Measurements from ENCODE around the gene PPFIA3.

- no peak for TF ChIP-seq EZH2 (IDR thresholded peaks at IDR 0.05; ENCODE audit: low read length, missing control alignments)
- no peak for TF ChIP-seq CTCF (conservative IDR thresholded peaks at IDR 0.05 in 1 of 2, IDR thresholded peaks at IDR 0.05 in 1 of 2; ENCODE audit: low read depth in 1 of 2, low read length in 2 of 2)
Measured at GRCh38 chr19:49196527-49197240, 77.3 kb downstream of the PPFIA3 start.

Data from fibroblast of lung (primary cell).